Measurements from ENCODE around the gene PSMD9.

PSMD9 gene

GRCh38 chr12:121939186-121939585 lies 50.6 kb downstream of the PSMD9 start:
- no peaks in the 10 kb centered on the region for H3K36me3 ChIP-seq (replicated peaks)
- H3K4me3 ChIP-seq, result no peak overlapping the region
- no peaks in the 10 kb centered on the region for H3K9me3 ChIP-seq
- H3K27me3 ChIP-seq (ENCODE audit: low read depth), result no peaks in the 10 kb centered on the region
- in situ Hi-C loops (cut with MboI; ENCODE audit: low sequenced_read_pairs), result no loop called here
- no peak for DNase-seq (ENCODE audit: low spot score in 2 of 2)
- H3K4me1 ChIP-seq, result no peaks in the 10 kb centered on the region

- no peaks in the 10 kb centered on the region for H3K36me3 ChIP-seq (replicated peaks)
- H3K4me3 ChIP-seq, result no peak overlapping the region
- H3K4me1 ChIP-seq, result no peaks in the 10 kb centered on the region
- DNase-seq (ENCODE audit: low spot score in 2 of 2), result no peak
- in situ Hi-C loops (cut with MboI; ENCODE audit: low sequenced_read_pairs), result no loop called here
- H3K9me3 ChIP-seq, result no peaks in the 10 kb centered on the region
- no peaks in the 10 kb centered on the region for H3K27me3 ChIP-seq (ENCODE audit: low read depth)
These were observed 51.6 kb downstream of the PSMD9 start for GRCh38 chr12:121939992-121940766.

GRCh38 chr12:121942145-121942718 lies 53.6 kb downstream of the PSMD9 start:
- DNase-seq (ENCODE audit: low spot score in 2 of 2), result no peak
- Histone ChIP-seq H3K36me3 (replicated peaks) (no peaks in the 10 kb centered on the region), H3K4me1 (no peaks in the 10 kb centered on the region), H3K9me3 (no peaks in the 10 kb centered on the region), H3K4me3 (no peak overlapping the region), H3K27me3 (ENCODE audit: low read depth) (no peaks in the 10 kb centered on the region)
- in situ Hi-C loops (cut with MboI; ENCODE audit: low sequenced_read_pairs), result no loop called here

- Histone ChIP-seq H3K4me3 (no peak overlapping the region), H3K36me3 (replicated peaks) (no peaks in the 10 kb centered on the region), H3K4me1 (no peaks in the 10 kb centered on the region), H3K27me3 (ENCODE audit: low read depth) (no peaks in the 10 kb centered on the region), H3K9me3 (no peaks in the 10 kb centered on the region)
- in situ Hi-C loops (cut with MboI; ENCODE audit: low sequenced_read_pairs), result no loop called here
- no peak for DNase-seq (ENCODE audit: low spot score in 2 of 2)
These were observed 55.3 kb downstream of the PSMD9 start for GRCh38 chr12:121943926-121944325.

DNA sequence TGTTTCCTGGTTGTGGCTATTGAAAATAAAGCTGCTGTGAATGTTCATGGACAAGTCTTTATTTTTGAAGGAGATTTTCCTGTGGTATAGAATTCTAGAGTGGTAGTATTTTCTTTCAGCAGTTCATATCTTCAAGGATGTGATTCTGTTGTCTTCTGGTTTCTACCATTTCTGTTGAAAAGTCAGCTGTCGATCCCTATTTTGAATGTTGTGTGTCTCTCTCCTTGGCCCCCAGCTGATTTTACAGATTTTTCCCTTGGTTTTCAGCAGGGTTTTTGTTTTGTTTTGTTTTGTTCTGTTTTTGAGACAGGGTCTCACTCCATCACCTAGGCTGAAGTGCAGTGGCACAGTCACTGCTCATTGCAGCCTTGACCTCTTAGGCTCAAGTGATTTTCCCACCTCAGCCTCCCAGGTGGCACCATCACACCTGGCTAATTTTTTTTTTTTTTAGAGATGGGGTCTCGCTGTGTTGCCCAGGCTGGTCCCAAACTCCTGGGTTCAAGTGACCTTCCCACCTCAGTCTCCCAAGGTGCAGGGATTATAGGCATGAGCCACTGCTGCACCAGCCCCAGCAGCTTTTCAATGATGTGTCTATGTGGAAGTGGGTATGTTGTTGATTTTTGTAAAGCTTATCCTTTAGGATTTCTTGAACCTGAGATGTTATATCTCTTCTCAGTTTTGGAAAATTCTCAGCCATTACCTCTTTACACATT lies 57.9 kb downstream of the PSMD9 start:
- H3K9me3 ChIP-seq, result no peaks in the 10 kb centered on the region
- H3K27me3 ChIP-seq (ENCODE audit: low read depth), result no peaks in the 10 kb centered on the region
- DNase-seq (ENCODE audit: low spot score in 2 of 2), result no peak
- H3K36me3 ChIP-seq (replicated peaks), result no peaks in the 10 kb centered on the region
- H3K4me3 ChIP-seq, result no peak overlapping the region
- no peaks in the 10 kb centered on the region for H3K4me1 ChIP-seq
- in situ Hi-C loops (cut with MboI; ENCODE audit: low sequenced_read_pairs), result no loop called here

- Histone ChIP-seq H3K4me3 (no peak overlapping the region), H3K9me3 (no peaks in the 10 kb centered on the region), H3K4me1 (no peaks in the 10 kb centered on the region), H3K27me3 (ENCODE audit: low read depth) (no peaks in the 10 kb centered on the region), H3K36me3 (replicated peaks) (no peaks in the 10 kb centered on the region)
- in situ Hi-C loops (cut with MboI; ENCODE audit: low sequenced_read_pairs), result no loop called here
- no peak for DNase-seq (ENCODE audit: low spot score in 2 of 2)
These were observed 59.4 kb downstream of the PSMD9 start for GRCh38 chr12:121947981-121948380.

GRCh38 chr12:121949648-121950397 lies 61.2 kb downstream of the PSMD9 start:
- no peaks in the 10 kb centered on the region for H3K4me1 ChIP-seq
- no peaks in the 10 kb centered on the region for H3K36me3 ChIP-seq (replicated peaks)
- DNase-seq (ENCODE audit: low spot score in 2 of 2), result no peak
- H3K27me3 ChIP-seq (ENCODE audit: low read depth), result no peaks in the 10 kb centered on the region
- in situ Hi-C loops (cut with MboI; ENCODE audit: low sequenced_read_pairs), result no loop called here
- no peaks in the 10 kb centered on the region for H3K9me3 ChIP-seq
- H3K4me3 ChIP-seq, result no peak overlapping the region

- in situ Hi-C loops (cut with MboI; ENCODE audit: low sequenced_read_pairs), result no loop called here
- Histone ChIP-seq H3K36me3 (replicated peaks) (no peaks in the 10 kb centered on the region), H3K27me3 (ENCODE audit: low read depth) (no peaks in the 10 kb centered on the region), H3K9me3 (no peaks in the 10 kb centered on the region), H3K4me1 (peaks cover 5% of the 10 kb centered on the region), H3K4me3 (no peak overlapping the region)
- no peak for DNase-seq (ENCODE audit: low spot score in 2 of 2)
These were observed 64.6 kb downstream of the PSMD9 start for GRCh38 chr12:121953117-121953692.

DNA sequence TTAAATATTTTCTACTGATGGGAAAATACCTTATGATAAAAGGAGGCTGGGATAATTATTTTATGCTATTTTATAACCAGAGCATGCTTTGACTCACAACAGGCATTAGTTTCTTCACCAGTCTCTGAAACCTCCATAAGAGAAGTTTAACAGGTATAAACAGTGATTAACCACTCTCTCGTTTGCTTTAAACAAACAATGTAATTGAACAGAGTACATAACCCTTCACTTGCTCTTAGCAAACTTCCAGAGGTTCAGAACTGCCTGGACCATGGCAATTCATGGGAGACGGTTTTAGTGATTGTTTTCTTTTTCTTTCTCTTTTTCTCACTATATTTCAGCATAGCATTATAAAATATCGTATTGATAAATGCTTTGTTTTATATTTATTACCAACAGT lies 65.1 kb downstream of the PSMD9 start:
- Histone ChIP-seq H3K27me3 (ENCODE audit: low read depth) (no peaks in the 10 kb centered on the region), H3K9me3 (no peaks in the 10 kb centered on the region), H3K4me1 (peaks cover 5% of the 10 kb centered on the region), H3K36me3 (replicated peaks) (no peaks in the 10 kb centered on the region), H3K4me3 (no peak overlapping the region)
- in situ Hi-C loops (cut with MboI; ENCODE audit: low sequenced_read_pairs), result no loop called here
- DNase-seq (ENCODE audit: low spot score in 2 of 2), result no peak

- in situ Hi-C loops (cut with MboI; ENCODE audit: low sequenced_read_pairs), result no loop called here
- DNase-seq (ENCODE audit: low spot score in 2 of 2), result no peak
These were observed 67.0 kb downstream of the PSMD9 start for GRCh38 chr12:121955258-121956237.

DNA sequence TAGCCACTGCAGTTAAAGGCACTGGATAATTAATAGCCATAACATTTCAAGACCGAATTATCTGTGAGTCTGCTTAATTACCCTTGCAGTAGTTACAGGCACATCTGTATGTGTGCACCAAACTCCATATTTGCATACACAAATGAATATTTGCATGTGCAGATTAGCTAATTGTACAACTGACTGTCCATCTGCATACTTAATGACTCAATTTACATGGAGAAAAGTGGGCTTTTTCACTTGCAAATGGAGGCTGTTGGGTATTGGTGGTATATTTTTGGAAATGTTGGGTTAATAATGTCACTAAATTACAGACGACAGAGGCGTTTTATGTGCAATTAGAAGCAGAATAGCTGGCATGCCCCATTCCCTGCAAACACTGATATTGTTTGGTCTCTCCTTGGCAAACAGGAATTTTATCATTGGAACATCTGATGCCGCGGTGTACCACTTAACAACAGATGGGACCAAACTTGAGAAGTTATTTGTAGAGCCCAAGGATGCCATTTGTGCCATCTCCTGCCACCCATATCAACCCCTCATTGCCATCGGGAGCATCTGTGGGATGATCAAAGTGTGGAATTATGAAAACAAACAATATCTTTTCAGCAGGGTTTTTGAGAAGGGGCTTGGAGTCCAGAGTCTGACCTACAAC lies 69.4 kb downstream of the PSMD9 start:
- in situ Hi-C loops (cut with MboI; ENCODE audit: low sequenced_read_pairs), result no loop called here
- Histone ChIP-seq H3K4me1 (peaks cover 5% of the 10 kb centered on the region), H3K9me3 (no peaks in the 10 kb centered on the region), H3K27me3 (ENCODE audit: low read depth) (no peaks in the 10 kb centered on the region), H3K36me3 (replicated peaks) (no peaks in the 10 kb centered on the region), H3K4me3 (no peak overlapping the region)
- no peak for DNase-seq (ENCODE audit: low spot score in 2 of 2)

More at GRCh38 chr12:121955258-121956237, 67.0 kb downstream of the PSMD9 start:
- Histone ChIP-seq H3K27me3 (ENCODE audit: low read depth) (no peaks in the 10 kb centered on the region), H3K4me3 (no peak overlapping the region), H3K4me1 (peaks cover 5% of the 10 kb centered on the region), H3K36me3 (replicated peaks) (no peaks in the 10 kb centered on the region), H3K9me3 (no peaks in the 10 kb centered on the region)

DNA sequence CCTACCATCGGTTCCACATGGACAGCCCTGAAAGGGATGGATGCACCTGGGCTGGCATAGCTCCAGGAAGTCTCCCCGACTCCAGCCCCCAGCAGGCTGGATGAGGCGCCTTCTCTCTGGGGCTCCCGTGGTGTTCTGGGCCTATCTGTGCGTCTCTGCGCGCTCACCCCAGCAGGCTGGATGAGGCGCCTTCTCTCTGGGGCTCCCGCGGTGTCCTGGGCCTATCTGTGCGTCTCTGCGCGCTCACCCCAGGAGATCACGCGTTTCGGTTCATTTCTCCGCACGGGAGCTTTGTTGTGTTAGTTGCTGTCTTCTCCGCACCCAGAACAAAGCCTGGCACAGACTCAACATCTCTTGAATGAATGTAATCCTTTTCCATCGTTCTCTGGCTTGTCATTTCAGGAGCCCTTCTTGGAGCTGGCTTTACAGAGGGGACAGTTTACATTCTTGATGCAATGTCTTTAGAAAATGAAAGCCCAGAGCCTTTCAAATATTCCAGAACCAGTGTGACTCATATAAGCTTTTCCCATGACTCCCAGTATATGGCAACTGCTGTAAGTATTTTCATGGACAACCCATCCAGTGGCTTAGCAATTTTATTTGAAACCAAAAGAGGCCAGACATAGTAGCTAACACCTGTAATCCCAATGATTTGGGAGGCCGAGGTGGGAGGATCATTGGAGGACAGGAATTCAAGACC lies 70.1 kb downstream of the PSMD9 start:
- no peaks in the 10 kb centered on the region for H3K36me3 ChIP-seq (replicated peaks)
- in situ Hi-C loops (cut with MboI; ENCODE audit: low sequenced_read_pairs), result no loop called here
- H3K9me3 ChIP-seq, result no peaks in the 10 kb centered on the region
- DNase-seq (ENCODE audit: low spot score in 2 of 2), result no peak
- no peaks in the 10 kb centered on the region for H3K27me3 ChIP-seq (ENCODE audit: low read depth)
- no peak overlapping the region for H3K4me3 ChIP-seq
- peaks cover 5% of the 10 kb centered on the region for H3K4me1 ChIP-seq

Data from HAP-1 (cell line).